GM23248 (cell line): ENCODE data around the gene DOP1A.

Experiments
- EZH2 ChIP-seq: fragments of 200-600 bp; sonication (generic); IDR thresholded peaks from 2 replicates; pipeline ENCODE4 v1.6.1; 2018; ENCODE audit warnings: antibody characterized with exemption, mild to moderate bottlenecking; ENCODE audit not compliant: insufficient read depth, poor library complexity, severe bottlenecking
- EZH2phosphoT487 ChIP-seq: fragments of 200-600 bp; sonication (generic); IDR thresholded peaks from 2 replicates; pipeline ENCODE4 v1.6.1; 2018; ENCODE audit warnings: antibody characterized with exemption, moderate library complexity, mild to moderate bottlenecking, low read depth; ENCODE audit not compliant: insufficient read depth

GRCh38 chr6:83065511-83066192, 1.8 kb upstream of the DOP1A start, which contains the start of gene UBE3D:
- no peak for TF ChIP-seq EZH2phosphoT487
- TF ChIP-seq EZH2, result no peak
